ENCODE data around the gene ZNF554.
A peak's percentile ranks its signal among the peaks of the same experiment; 100 is the strongest.

The ZNF554 gene

DNA sequence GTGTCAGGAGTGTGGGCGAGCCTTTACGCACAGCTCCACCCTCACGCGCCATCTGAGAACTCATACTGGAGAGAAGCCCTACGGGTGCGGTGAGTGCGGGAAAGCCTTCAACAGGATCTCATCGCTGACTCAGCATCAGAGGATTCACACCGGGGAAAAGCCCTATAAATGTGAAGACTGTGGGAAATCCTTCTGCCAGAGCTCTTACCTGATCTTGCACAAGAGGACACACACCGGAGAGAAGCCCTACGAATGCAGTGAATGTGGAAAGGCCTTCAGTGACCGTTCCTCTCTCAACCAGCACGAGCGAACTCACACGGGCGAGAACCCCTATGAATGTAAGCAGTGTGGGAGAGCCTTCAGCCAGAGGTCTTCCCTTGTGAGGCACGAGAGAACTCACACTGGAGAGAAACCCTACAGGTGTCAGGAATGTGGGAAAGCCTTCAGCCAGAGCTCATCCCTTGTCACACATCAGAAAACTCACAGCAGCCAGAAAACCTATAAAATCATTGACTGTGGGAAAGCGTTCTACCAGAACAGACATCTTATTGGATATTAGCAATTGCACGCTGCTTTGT, 14.7 kb downstream of the ZNF554 start:
- no peak for DNase-seq

- DNase-seq = no peak
Measured at GRCh38 chr19:2837430-2837829, 17.8 kb downstream of the ZNF554 start.

DNA sequence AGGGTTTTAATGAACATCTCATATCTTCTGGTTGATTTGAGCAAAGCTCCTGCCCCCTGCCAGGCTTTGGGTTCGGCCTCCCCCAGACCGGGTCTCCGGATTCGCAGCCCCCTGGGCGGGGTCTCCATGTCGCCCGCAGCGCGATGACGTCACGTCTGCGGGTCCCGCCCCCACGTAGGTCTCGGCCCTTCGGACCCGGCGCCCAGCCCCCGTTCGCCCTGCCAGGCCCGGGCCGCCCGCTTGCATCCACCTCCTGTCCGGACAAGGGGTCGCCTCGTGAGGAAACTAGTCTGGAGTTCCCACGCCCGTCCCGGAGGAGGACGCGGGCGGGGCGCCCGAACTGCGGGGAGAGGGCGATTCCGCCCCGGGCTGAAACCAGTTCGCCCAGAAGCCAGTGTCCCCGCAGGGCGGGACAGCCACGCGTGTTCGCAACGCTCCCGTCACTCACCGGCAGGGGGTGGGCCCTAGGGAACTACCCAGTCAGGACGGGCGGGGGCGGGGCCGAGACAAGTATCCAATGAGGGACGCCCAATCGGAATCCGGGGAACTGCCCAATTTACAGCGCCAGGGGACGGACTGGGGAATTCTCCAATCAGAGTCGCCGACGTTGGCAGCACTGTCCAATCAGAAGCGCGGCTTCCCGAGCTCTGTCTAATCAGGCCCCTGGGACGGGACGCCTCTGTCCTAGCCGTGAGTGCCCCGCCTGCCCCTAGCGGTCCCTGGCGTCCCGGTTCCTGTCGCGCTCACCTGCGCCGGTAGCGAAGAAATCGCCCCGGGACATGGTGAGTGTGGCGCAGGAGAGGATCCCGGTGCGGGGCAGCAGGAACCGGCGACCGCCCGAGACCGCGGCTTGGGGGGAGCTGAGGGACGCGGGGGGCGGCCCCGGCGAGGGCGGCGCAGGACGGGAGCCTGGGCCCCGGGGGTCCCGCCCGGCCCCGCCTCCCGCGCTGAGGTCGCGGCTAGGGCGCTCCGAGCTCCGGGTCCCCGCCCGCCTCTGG, 21.4 kb downstream of the ZNF554 start, which contains the start of gene ZNF555:
Gene ZNF555, plus strand, starts transcription at position 682 of the 998 bp plus-strand sequence. Its CDS starts 98 bp downstream, at position 780.
- DNase-seq = peak; percentile 98

GRCh38 chr19:2841855-2842574, 22.3 kb downstream of the ZNF554 start:
- no peak for DNase-seq

- DNase-seq = no peak
Measured at GRCh38 chr19:2845107-2845506, 25.4 kb downstream of the ZNF554 start.

- DNase-seq = no peak
Measured at GRCh38 chr19:2846180-2846894, 26.7 kb downstream of the ZNF554 start.

DNA sequence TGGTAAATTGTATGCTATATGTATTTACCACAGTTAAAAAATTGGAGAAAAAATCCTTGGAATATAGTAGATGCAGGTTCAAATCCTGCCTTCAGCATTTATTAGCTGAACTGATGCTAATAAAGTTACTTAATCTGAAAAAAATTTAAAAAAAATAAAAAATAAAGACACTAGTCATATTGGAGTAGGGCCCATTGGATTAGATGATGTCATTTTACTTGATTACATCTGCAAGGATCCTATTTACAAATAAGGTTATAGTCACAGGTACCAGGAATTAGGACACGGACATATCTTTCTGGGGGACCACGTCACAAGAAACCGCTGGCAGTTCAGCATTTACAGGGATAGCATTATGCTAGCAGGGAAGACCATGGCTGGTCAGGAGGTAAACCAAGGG, 27.8 kb downstream of the ZNF554 start:
- no peak for DNase-seq

- no peak for DNase-seq
Measured at GRCh38 chr19:2848616-2849015, 28.9 kb downstream of the ZNF554 start.

GRCh38 chr19:2850256-2850925, 30.7 kb downstream of the ZNF554 start:
- no peak for DNase-seq

DNA sequence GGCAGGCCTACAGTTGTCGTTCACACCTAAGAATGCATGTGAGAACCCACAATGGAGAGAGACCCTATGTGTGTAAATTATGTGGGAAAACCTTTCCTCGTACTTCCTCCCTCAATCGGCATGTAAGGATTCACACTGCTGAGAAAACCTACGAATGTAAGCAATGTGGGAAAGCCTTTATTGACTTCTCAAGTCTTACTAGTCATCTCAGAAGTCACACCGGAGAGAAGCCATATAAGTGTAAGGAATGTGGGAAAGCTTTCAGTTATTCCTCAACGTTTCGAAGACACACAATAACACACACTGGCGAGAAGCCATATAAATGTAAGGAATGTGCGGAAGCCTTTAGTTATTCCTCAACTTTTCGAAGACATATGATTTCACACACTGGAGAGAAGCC, 32.9 kb downstream of the ZNF554 start:
- DNase-seq = no peak

- DNase-seq = no peak
Measured at GRCh38 chr19:2853015-2853606, 33.4 kb downstream of the ZNF554 start.

GRCh38 chr19:2854849-2855248, 35.2 kb downstream of the ZNF554 start:
- no peak for DNase-seq

DNA sequence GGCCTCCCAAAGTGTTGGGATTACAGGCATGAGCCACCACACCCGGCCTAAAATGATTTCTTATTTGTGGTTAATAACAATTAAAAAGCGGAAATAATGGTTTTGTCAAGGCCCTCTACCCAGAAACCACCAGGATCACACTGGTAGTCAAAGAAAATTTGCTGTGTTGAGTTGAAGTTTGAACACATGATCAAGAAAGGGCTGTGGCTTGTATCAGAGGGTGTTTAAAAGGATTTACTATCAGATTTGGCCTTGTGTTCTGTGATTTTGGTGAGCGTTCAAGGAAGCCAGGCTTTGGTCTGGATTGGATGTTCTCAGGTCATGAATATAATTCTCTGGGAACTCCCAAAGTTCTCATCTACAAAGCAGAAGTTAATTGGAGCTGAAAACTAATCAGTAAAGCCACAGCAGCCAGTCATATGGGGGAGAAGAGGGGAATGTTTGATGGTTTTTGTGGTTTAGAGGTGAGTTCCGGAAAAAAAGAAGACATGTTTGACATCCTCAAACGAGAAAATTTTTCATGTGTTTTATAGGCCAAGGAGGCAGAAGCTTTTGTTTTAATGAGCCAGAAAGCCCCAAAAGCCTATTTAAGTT, 36.9 kb downstream of the ZNF554 start:
- no peak for DNase-seq

DNA sequence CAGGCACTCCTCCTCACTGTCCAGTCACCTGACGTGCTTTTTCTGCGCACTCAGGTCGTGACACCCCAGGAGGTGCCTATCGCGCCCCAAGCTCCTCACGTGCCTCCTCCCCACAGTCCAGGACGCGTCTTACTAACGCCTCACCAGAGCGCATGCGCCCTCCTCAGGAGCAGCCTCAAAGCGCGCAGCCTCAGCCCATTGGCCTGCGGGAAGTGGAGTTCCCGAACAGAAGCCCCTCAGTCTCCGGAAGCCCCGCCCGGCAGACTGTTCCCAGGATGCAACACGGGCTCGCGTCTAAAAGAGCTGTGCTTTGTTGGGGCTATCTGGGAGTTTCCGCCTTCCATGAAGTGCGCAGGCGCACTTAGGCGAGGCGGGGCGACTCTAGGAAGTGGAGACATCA, 39.2 kb downstream of the ZNF554 start:
- no peak for DNase-seq

GRCh38 chr19:2863816-2864215, 44.1 kb downstream of the ZNF554 start:
- DNase-seq = no peak

GRCh38 chr19:2865334-2866100, 45.8 kb downstream of the ZNF554 start:
- DNase-seq = no peak

GRCh38 chr19:2866495-2867024, 46.9 kb downstream of the ZNF554 start:
- DNase-seq = no peak

DNA sequence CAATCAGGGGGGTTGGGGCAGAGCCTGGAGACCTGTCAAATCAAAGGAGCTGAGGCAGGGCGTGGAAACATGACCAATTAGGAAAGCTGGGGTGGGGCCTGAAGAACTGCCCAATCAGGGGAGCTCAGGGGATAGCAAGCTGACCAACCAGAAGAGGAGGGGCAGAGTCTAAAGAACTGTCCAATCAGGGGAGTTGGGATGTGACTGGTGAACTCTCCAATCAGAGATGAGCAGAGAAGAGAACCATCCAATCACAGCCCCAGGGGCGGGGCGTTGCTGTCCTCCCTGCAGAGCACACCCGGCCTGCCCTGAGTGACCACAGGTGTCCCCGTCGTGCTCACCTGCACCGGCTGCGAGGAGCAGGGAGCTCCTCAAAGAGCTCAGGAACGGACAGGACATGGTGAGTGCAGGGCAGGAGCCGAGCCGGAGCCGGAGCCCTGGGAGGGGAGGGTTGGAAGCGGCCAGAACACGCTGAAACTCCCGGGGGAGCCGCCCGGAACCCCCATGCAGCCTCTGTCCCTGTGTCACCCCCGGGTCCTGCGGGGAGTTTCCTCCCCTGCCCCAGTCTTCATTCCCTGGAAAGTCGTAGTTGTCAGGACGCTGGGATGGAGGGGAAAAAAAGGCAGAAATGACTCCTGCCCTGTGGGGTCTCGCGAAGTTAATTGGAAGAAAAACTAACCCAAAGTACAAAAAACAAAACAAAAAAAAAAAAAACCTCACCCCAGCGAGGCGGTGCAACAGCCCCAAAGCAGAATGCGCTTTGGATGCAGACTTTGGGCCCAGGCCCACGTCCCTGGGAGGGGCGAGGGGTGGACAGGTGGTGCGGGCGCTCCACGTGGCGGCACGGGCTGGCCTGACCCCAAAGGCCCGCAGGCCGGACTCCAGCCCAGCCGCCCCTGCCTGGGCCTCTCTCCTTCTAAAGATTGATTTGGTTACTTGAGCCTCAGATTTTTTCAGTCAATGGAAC, 47.6 kb downstream of the ZNF554 start, which contains the start of gene ZNF556:
Gene ZNF556, plus strand, starts transcription at position 311 of the 967 bp plus-strand sequence. Its CDS starts 87 bp downstream, at position 398.
- no peak for DNase-seq

DNA sequence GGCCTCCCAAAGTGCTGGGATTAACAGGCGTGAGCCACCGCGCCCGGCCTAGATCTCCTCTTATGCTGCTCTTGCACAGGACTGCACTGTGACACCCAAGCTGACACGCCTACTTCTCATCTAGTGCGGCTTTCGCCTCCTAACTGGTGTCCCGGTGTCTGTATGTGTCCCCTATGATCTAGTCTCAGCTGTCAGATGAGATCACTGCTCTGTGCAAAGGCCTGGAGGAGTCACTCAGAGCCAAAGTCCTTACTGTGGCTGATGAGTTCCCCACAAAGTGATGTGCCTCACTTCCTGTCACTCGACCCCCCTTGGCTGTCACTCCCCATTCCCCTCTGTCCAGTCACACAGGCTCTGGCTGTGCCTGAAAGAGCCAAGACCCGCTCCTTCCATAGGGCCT, 50.0 kb downstream of the ZNF554 start:
- DNase-seq = no peak

Data from activated T-cell treated with anti-CD3 and anti-CD28 coated beads for 4 hours (primary cell).